Measurements from ENCODE around the gene EME1. TPM values are rescaled to one million over a fixed set of nuclear protein-coding genes. Genes with fewer than 3 reads are reported as not detected.
"Not testable (repeated sequence)": the region's sequence is repeated elsewhere in the genome, so short reads cannot be mapped to it uniquely, and the experiment has no call there.

Gene EME1
- total RNA-seq, 4 donors from 2014 or later: 0.42 to 1.7 (median 1.1) TPM

- no peak for TF ChIP-seq CTCF (IDR thresholded peaks at IDR 0.05)
- TF ChIP-seq POLR2A (IDR thresholded peaks at IDR 0.05): no peak
- no peak for TF ChIP-seq EP300 (IDR thresholded peaks at IDR 0.05)
- Histone ChIP-seq H3K36me3 (no peaks in the 10 kb centered on the region), H3K4me3 (no peak overlapping the region), H3K9me3 (no peaks in the 10 kb centered on the region), H3K27ac (no peak overlapping the region), H3K4me1 (no peaks in the 10 kb centered on the region), H3K27me3 (peaks cover 0 to 7% of the 10 kb centered on the region in 2 donors)
- WGBS, 2 donors: 75 to 84% methylated on average over 4 of the region's 4 CpGs
- no peak for DNase-seq (ENCODE audit: low spot score in 2 of 2)
Observed at GRCh38 chr17:50407921-50408320, 34.9 kb downstream of the EME1 start.

GRCh38 chr17:50412188-50412732 is 39.2 kb downstream of the EME1 start:
- H3K27ac ChIP-seq: no peak overlapping the region
- peaks cover 0 to under 1% of the 10 kb centered on the region in 2 donors for H3K27me3 ChIP-seq
- H3K36me3 ChIP-seq: no peaks in the 10 kb centered on the region
- TF ChIP-seq POLR2A (IDR thresholded peaks at IDR 0.05) (no peak), CTCF (IDR thresholded peaks at IDR 0.05) (no peak), EP300 (IDR thresholded peaks at IDR 0.05) (no peak)
- H3K4me1 ChIP-seq: no peaks in the 10 kb centered on the region
- WGBS, 2 donors: 88% methylated on average over 4 of the region's 4 CpGs
- H3K9me3 ChIP-seq: no peaks in the 10 kb centered on the region
- DNase-seq (ENCODE audit: low spot score in 2 of 2): no peak
- H3K4me3 ChIP-seq: no peak overlapping the region

- WGBS, 2 donors: 73 to 78% methylated on average over 3 of the region's 3 CpGs
- no peaks in the 10 kb centered on the region for H3K36me3 ChIP-seq
- no peak for DNase-seq (ENCODE audit: low spot score in 2 of 2)
- H3K9me3 ChIP-seq: no peaks in the 10 kb centered on the region
- no peaks in the 10 kb centered on the region for H3K4me1 ChIP-seq
- TF ChIP-seq POLR2A (IDR thresholded peaks at IDR 0.05) (no peak), EP300 (IDR thresholded peaks at IDR 0.05) (no peak), CTCF (IDR thresholded peaks at IDR 0.05) (no peak)
- H3K27me3 ChIP-seq: no peaks in the 10 kb centered on the region
- no peak overlapping the region for H3K27ac ChIP-seq
- H3K4me3 ChIP-seq: no peak overlapping the region
Observed at GRCh38 chr17:50414808-50415207, 41.8 kb downstream of the EME1 start.

GRCh38 chr17:50419577-50419976 is 46.5 kb downstream of the EME1 start:
- 95 to 96% methylated on average over 10 of the region's 10 CpGs for WGBS, 2 donors
- H3K27ac ChIP-seq; H3K4me3 ChIP-seq; H3K27me3 ChIP-seq; H3K9me3 ChIP-seq; H3K36me3 ChIP-seq; DNase-seq (ENCODE audit: low spot score in 2 of 2): not testable (repeated sequence)
- H3K4me1 ChIP-seq: peaks cover 0 to 28% (median 13%) of the 10 kb centered on the region in 4 donors

- Histone ChIP-seq H3K4me3 (no peak overlapping the region), H3K27ac (peak overlapping the region in 3 of 4 donors; percentile 55 to 78 (median 70)), H3K4me1 (peaks cover 0 to 37% (median 22%) of the 10 kb centered on the region in 4 donors), H3K27me3 (no peaks in the 10 kb centered on the region), H3K36me3 (no peaks in the 10 kb centered on the region), H3K9me3 (no peaks in the 10 kb centered on the region)
- TF ChIP-seq POLR2A (IDR thresholded peaks at IDR 0.05) (no peak), CTCF (IDR thresholded peaks at IDR 0.05) (no peak), EP300 (IDR thresholded peaks at IDR 0.05) (no peak)
- DNase-seq (ENCODE audit: low spot score in 2 of 2): no peak
- 75 to 85% methylated on average over 6 of the region's 6 CpGs for WGBS, 2 donors
Observed at GRCh38 chr17:50420419-50421112, 47.5 kb downstream of the EME1 start.
